ENCODE results near the gene CDK14.

Gene CDK14

GRCh38 chr7:90595342-90595800, 750 bp upstream of the CDK14 start:
- Histone ChIP-seq H3K27me3 (ENCODE audit: low read depth, low read length) (peaks cover 19% of the 10 kb centered on the region), H2AFZ (ENCODE audit: low read depth, low read length) (peak overlapping the region; percentile 79; the same call in 1 of the 2 replicates), H3K9me3 (ENCODE audit: insufficient read depth, low read length) (no peaks in the 10 kb centered on the region), H4K20me1 (ENCODE audit: insufficient read depth, low read length) (no peaks in the 10 kb centered on the region), H3K4me1 (ENCODE audit: low read length) (peaks cover 29% of the 10 kb centered on the region), H3K79me2 (ENCODE audit: low read length) (no peaks in the 10 kb centered on the region), H3K9ac (ENCODE audit: low read length) (peak overlapping the region; percentile 55), H3K4me2 (ENCODE audit: low read length) (peak overlapping the region; percentile 93), H3K36me3 (replicated peaks; ENCODE audit: low read depth, low read length) (no peaks in the 10 kb centered on the region), H3K27ac (ENCODE audit: low read length) (no peak overlapping the region), H3K4me3 (ENCODE audit: low read length) (peak overlapping the region; percentile 93)
- no peak for TF ChIP-seq CTCF (IDR thresholded peaks at IDR 0.05; ENCODE audit: low read depth, low read length)
- no peak for TF ChIP-seq EZH2phosphoT487 (IDR thresholded peaks at IDR 0.05; ENCODE audit: low read depth)

GRCh38 chr7:90596671-90597562, 796 bp downstream of the CDK14 start:
- H3K4me3 ChIP-seq (ENCODE audit: low read length) = peak overlapping the region; percentile 93
- TF ChIP-seq EZH2phosphoT487 (IDR thresholded peaks at IDR 0.05; ENCODE audit: low read depth) = no peak
- TF ChIP-seq CTCF (IDR thresholded peaks at IDR 0.05; ENCODE audit: low read depth, low read length) = peak; percentile 20
- H3K9ac ChIP-seq (ENCODE audit: low read length) = peak overlapping the region; percentile 79
- peaks cover 33% of the 10 kb centered on the region for H3K4me1 ChIP-seq (ENCODE audit: low read length)
- H2AFZ ChIP-seq (ENCODE audit: low read depth, low read length) = peak overlapping the region; percentile 86
- no peaks in the 10 kb centered on the region for H3K79me2 ChIP-seq (ENCODE audit: low read length)
- peaks cover 19% of the 10 kb centered on the region for H3K27me3 ChIP-seq (ENCODE audit: low read depth, low read length)
- H4K20me1 ChIP-seq (ENCODE audit: insufficient read depth, low read length) = no peaks in the 10 kb centered on the region
- H3K36me3 ChIP-seq (replicated peaks; ENCODE audit: low read depth, low read length) = no peaks in the 10 kb centered on the region
- H3K4me2 ChIP-seq (ENCODE audit: low read length) = peak overlapping the region; percentile 93
- no peak overlapping the region for H3K27ac ChIP-seq (ENCODE audit: low read length)
- H3K9me3 ChIP-seq (ENCODE audit: insufficient read depth, low read length) = no peaks in the 10 kb centered on the region

- Histone ChIP-seq H2AFZ (ENCODE audit: low read depth, low read length) (no peak overlapping the region), H3K4me1 (ENCODE audit: low read length) (peaks cover 33% of the 10 kb centered on the region), H3K4me3 (ENCODE audit: low read length) (peak overlapping the region; percentile 93), H4K20me1 (ENCODE audit: insufficient read depth, low read length) (no peaks in the 10 kb centered on the region), H3K36me3 (replicated peaks; ENCODE audit: low read depth, low read length) (no peaks in the 10 kb centered on the region), H3K27ac (ENCODE audit: low read length) (no peak overlapping the region), H3K27me3 (ENCODE audit: low read depth, low read length) (peaks cover 19% of the 10 kb centered on the region), H3K9me3 (ENCODE audit: insufficient read depth, low read length) (no peaks in the 10 kb centered on the region), H3K79me2 (ENCODE audit: low read length) (no peaks in the 10 kb centered on the region), H3K4me2 (ENCODE audit: low read length) (peak overlapping the region; percentile 93), H3K9ac (ENCODE audit: low read length) (no peak overlapping the region)
- TF ChIP-seq CTCF (IDR thresholded peaks at IDR 0.05; ENCODE audit: low read depth, low read length) (no peak), EZH2phosphoT487 (IDR thresholded peaks at IDR 0.05; ENCODE audit: low read depth) (no peak)
These were observed 1.6 kb downstream of the CDK14 start for GRCh38 chr7:90597563-90598253.

- H3K27me3 ChIP-seq (ENCODE audit: low read depth, low read length) = peaks cover 11% of the 10 kb centered on the region
- TF ChIP-seq EZH2phosphoT487 (IDR thresholded peaks at IDR 0.05; ENCODE audit: low read depth) (no peak), CTCF (IDR thresholded peaks at IDR 0.05; ENCODE audit: low read depth, low read length) (no peak)
- H2AFZ ChIP-seq (ENCODE audit: low read depth, low read length) = no peak overlapping the region
- H3K79me2 ChIP-seq (ENCODE audit: low read length) = no peaks in the 10 kb centered on the region
- no peak overlapping the region for H3K4me2 ChIP-seq (ENCODE audit: low read length)
- H3K9ac ChIP-seq (ENCODE audit: low read length) = no peak overlapping the region
- H3K4me1 ChIP-seq (ENCODE audit: low read length) = peaks cover 33% of the 10 kb centered on the region
- no peaks in the 10 kb centered on the region for H3K36me3 ChIP-seq (replicated peaks; ENCODE audit: low read depth, low read length)
- no peak overlapping the region for H3K4me3 ChIP-seq (ENCODE audit: low read length)
- no peak overlapping the region for H3K27ac ChIP-seq (ENCODE audit: low read length)
- H3K9me3 ChIP-seq (ENCODE audit: insufficient read depth, low read length) = no peaks in the 10 kb centered on the region
- H4K20me1 ChIP-seq (ENCODE audit: insufficient read depth, low read length) = no peaks in the 10 kb centered on the region
These were observed 2.9 kb downstream of the CDK14 start for GRCh38 chr7:90599038-90599437.

Measured in OCI-LY3 (cell line).